Left lung (tissue), 10 donors: ENCODE results near the gene VMA21. TPM values are rescaled to one million over a fixed set of nuclear protein-coding genes. Genes with fewer than 3 reads are reported as not detected.

Source experiments
- ATAC-seq: fragments of 200-7000 bp; cut with Tn5 transposase; one replicate; pipeline ENCODE4 v1.9.1; 2020; ENCODE audit warnings: moderate library complexity
- DNase-seq, 4 donors: peaks; one replicate each; pipeline ENCODE4 v3.0.0-alpha.2; 2013 to 2020
- H3K27ac ChIP-seq, 2 donors: fragments of 200-600 bp; sonication (generic) in 1 of 2; one replicate each; pipeline versions ENCODE4 v1.5.0 to v1.8.0; 2020 to 2021
- H3K27me3 ChIP-seq, 2 donors: fragments of 200-600 bp; sonication (generic) in 1 of 2; one replicate each; pipeline versions ENCODE4 v1.5.0 to v1.8.0; 2020 to 2021
- H3K36me3 ChIP-seq, 2 donors: fragments of 200-600 bp; sonication (generic) in 1 of 2; one replicate each; pipeline versions ENCODE4 v1.5.0 to v1.8.0; 2020 to 2021
- H3K4me1 ChIP-seq, 2 donors: fragments of 200-600 bp; one replicate each; pipeline ENCODE4 v1.8.0; 2021
- H3K4me3 ChIP-seq, 2 donors: fragments of 200-600 bp; sonication (generic) in 1 of 2; one replicate each; pipeline versions ENCODE4 v1.5.0 to v1.8.0; 2020 to 2021; ENCODE audit warnings: mild to moderate bottlenecking in 1 of 2
- H3K9me3 ChIP-seq, 2 donors: fragments of 200-600 bp; sonication (generic) in 1 of 2; one replicate each; pipeline versions ENCODE4 v1.5.0 to v1.8.0; 2020 to 2021
- CTCF ChIP-seq, 2 donors: fragments of 200-600 bp; sonication (generic) in 1 of 2; IDR thresholded peaks; one replicate each; pipeline versions ENCODE4 v1.5.0 to v1.8.0; 2021; ENCODE audit warnings: antibody characterized with exemption in 2 of 2
- intact Hi-C, 2 donors: fragments of 100-400 bp; cut with DNase I; formaldehyde crosslinking; loops; one replicate each; pipeline versions ENCODE4 v1.11.2 to v1.14.2; 2022
- polyA plus RNA-seq, 6 donors: library from polyadenylated mRNA; unstranded; fragments of 120-200 nt; gene quantifications; one replicate each; pipeline ENCODE4 v1.2.1, GENCODE V29; 2013; ENCODE audit not compliant: insufficient read length in 6 of 6
- total RNA-seq, 2 donors: library from RNA; stranded (reverse); fragmentation: NEBNext Ultra II Directional; extraction: Animal tissue kit (Norgen Biotek cat#: 25700); gene quantifications; one replicate each; pipeline ENCODE4 v1.2.1, GENCODE V29; 2021
- donor health status: DM: no; HTN: yes; CAD: no.
- donor health status: DM: no; HTN: no; CAD: no.

VMA21 gene
- total and polyA plus RNA-seq, 8 donors: 18.1 to 34.7 (median 21.7) TPM

DNA sequence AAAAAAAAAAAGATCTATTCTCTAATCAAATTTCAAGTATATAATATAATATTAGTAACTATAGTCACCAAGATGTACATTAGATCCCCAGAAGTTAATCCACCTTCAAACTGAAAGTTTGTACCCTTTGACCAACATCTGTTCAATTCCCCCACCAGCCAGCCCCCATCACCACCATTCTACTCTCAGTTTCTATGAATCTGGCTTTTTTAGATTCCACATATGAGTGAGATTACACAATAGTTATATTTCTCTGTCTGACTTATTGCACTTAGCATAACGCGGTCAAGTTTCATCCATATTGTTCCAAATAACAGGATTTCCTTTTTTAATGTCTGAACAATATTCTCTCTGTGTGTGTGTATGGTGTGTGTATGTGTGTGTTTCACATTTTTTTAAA is 33.7 kb upstream of the VMA21 start:
- no peak overlapping the region for H3K4me3 ChIP-seq
- no peaks in the 10 kb centered on the region for H3K4me1 ChIP-seq
- H3K27ac ChIP-seq: no peak overlapping the region
- DNase-seq: no peak
- H3K9me3 ChIP-seq: no peaks in the 10 kb centered on the region
- no peak for ATAC-seq
- no peak for TF ChIP-seq CTCF (IDR thresholded peaks at IDR 0.05)
- intact Hi-C loops: no loop called here
- H3K36me3 ChIP-seq: no peaks in the 10 kb centered on the region
- peaks cover 0 to 13% of the 10 kb centered on the region in 2 donors for H3K27me3 ChIP-seq

DNA sequence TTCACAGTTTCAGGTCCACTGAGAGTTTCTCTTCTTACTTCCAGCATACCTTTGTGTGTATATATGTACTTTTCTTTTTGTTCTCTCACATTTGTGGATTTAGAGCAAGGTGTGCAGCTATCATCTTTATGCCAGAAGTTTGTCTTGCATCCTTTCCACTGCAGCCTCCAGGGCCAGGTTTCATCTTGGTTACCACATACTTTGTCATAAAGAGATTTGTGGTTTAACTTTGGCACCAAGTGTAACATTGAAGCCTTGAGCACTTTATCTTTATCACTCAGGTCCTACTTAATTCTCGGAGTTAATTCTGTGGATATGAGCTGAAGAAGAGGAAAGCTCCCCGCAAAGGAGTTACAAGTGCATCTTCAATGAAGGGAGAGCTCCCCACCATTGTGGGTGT is 31.4 kb upstream of the VMA21 start:
- no peaks in the 10 kb centered on the region for H3K4me1 ChIP-seq
- no peaks in the 10 kb centered on the region for H3K9me3 ChIP-seq
- intact Hi-C loops: no loop called here
- no peak for DNase-seq
- ATAC-seq: no peak
- TF ChIP-seq CTCF (IDR thresholded peaks at IDR 0.05): no peak
- H3K36me3 ChIP-seq: no peaks in the 10 kb centered on the region
- H3K27me3 ChIP-seq: peaks cover 0 to 1% of the 10 kb centered on the region in 2 donors
- no peak overlapping the region for H3K27ac ChIP-seq
- H3K4me3 ChIP-seq: no peak overlapping the region

- Histone ChIP-seq H3K4me3 (no peak overlapping the region), H3K4me1 (no peaks in the 10 kb centered on the region), H3K9me3 (no peaks in the 10 kb centered on the region), H3K36me3 (no peaks in the 10 kb centered on the region), H3K27me3 (peaks cover 0 to 16% of the 10 kb centered on the region in 2 donors), H3K27ac (no peak overlapping the region)
- no peak for TF ChIP-seq CTCF (IDR thresholded peaks at IDR 0.05)
- intact Hi-C loops: no loop called here
- ATAC-seq: peak; percentile 79
- DNase-seq: no peak
Measured at GRCh38 chrX:151370906-151371305, 26.1 kb upstream of the VMA21 start.

- no peak overlapping the region for H3K27ac ChIP-seq
- peak; percentile 71 for ATAC-seq
- TF ChIP-seq CTCF (IDR thresholded peaks at IDR 0.05): no peak
Measured at GRCh38 chrX:151384807-151385206, 12.2 kb upstream of the VMA21 start.

GRCh38 chrX:151386838-151387459 is 10.1 kb upstream of the VMA21 start:
- H3K27me3 ChIP-seq: no peaks in the 10 kb centered on the region
- intact Hi-C loops: no loop called here
- H3K27ac ChIP-seq: no peak overlapping the region
- no peak for TF ChIP-seq CTCF (IDR thresholded peaks at IDR 0.05)
- DNase-seq: no peak
- H3K4me3 ChIP-seq: no peak overlapping the region
- no peaks in the 10 kb centered on the region for H3K9me3 ChIP-seq
- H3K36me3 ChIP-seq: no peaks in the 10 kb centered on the region
- no peaks in the 10 kb centered on the region for H3K4me1 ChIP-seq
- no peak for ATAC-seq

More at GRCh38 chrX:151384807-151385206, 12.2 kb upstream of the VMA21 start:
- intact Hi-C loops: no loop called here
- Histone ChIP-seq H3K27me3 (no peaks in the 10 kb centered on the region), H3K4me1 (no peaks in the 10 kb centered on the region), H3K4me3 (no peak overlapping the region), H3K36me3 (no peaks in the 10 kb centered on the region), H3K9me3 (no peaks in the 10 kb centered on the region)
- peak in 1 of 4 donors; percentile 26 for DNase-seq
